H1 (cell line): Measurements from ENCODE around the gene CCT6B. TPM values are rescaled to one million over a fixed set of nuclear protein-coding genes. Genes with fewer than 3 reads are reported as not detected.

Source experiments
- CTBP2 ChIP-seq: IDR thresholded peaks from 2 replicates; pipeline ENCODE4 v1.7.0; 2011; ENCODE audit warnings: borderline replicate concordance, mild to moderate bottlenecking, moderate library complexity, mixed read lengths, low read length; ENCODE audit not compliant: insufficient read depth, insufficient read length
- POLR2AphosphoS5 ChIP-seq: IDR thresholded peaks from 2 replicates; pipeline ENCODE4 v1.6.1; 2011; ENCODE audit warnings: low read depth, low read length
- RAD21 ChIP-seq, 2 experiments: IDR thresholded peaks in 1 of 2; conservative IDR thresholded peaks in 1 of 2; 2 replicates each; pipeline ENCODE4 v1.6.1; 2011; ENCODE audit warnings: low read depth in 2 of 2, low read length in 2 of 2, improper control_type of control experiment in 1 of 2, inconsistent platforms in 1 of 2, mild to moderate bottlenecking in 1 of 2, moderate library complexity in 1 of 2
- USF2 ChIP-seq: IDR thresholded peaks from 2 replicates; pipeline ENCODE4 v1.6.1; 2011; ENCODE audit warnings: low read length, improper control_type of control experiment
- ZNF274 ChIP-seq: IDR thresholded peaks from 2 replicates; pipeline ENCODE4 v1.7.0; 2012; ENCODE audit warnings: low read length, borderline replicate concordance; ENCODE audit errors: extremely low read depth
- polyA plus RNA-seq, 7 experiments: library from polyadenylated mRNA; depleted of rRNA in 3 of 7; stranded (reverse) in 5 of 7; unstranded in 2 of 7; fragments of >200 nt in 5 of 7; fragments of 200-250 nt in 2 of 7; gene quantifications; 1 replicate in 5 of 7; 2 replicates in 1 of 7; 4 replicates in 1 of 7; pipeline versions ENCODE4 v1.2.1 to v1.2.3, GENCODE V29; 2011 to 2013; ENCODE audit warnings: missing spikeins in 2 of 7, mixed read lengths in 2 of 7
- total RNA-seq: library from RNA; stranded (reverse); fragmentation: NEBNext Ultra II Directional; extraction: Animal tissue kit (Norgen Biotek cat#: 25700); gene quantifications from 2 replicates; pipeline ENCODE4 v1.2.1, GENCODE V29; 2021

CCT6B gene
- total and polyA plus RNA-seq, 2 of the 8 experiments (the other 6 are each of a cell fraction or from before 2014, with no cell fraction given), result 0.67 to 1.3 TPM

DNA sequence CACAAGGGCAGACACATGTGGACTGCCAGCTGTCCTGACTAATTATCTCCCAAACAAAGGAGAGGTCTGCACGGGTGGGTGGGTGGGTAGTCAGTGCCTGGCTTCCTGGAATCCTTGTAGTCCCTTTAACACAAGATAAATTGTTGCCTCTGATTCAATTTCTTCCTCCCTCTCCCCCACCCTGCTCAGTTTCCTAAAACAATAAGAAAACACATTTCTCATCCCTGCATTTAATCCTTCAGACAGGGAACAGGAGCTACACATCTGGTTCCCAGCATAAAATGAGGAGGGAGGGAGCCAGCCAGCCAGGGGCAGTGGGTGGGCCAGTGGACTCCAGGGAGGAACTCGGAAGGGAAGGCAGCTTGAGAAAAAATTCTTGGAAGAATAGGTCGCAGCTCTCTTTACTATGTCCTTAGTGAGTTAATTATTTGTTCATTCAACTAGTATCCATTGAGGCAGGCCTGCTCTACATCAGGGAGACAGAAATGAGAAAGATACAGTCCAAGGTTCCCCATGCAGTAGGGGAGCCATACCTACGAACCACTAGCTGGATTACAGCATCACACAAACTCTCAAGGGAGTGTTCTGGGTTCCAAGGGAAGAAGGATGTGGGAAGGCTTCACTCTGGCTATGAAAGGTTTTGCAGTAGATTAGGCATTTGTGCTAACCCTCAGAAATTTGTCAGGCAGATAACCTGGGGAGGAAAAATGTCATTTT, 58.3 kb downstream of the CCT6B start (continued):
- TF ChIP-seq CTBP2, result no peak
- TF ChIP-seq USF2, result no peak
- no peak for TF ChIP-seq RAD21 (IDR thresholded peaks at IDR 0.05 in 1 of 2, conservative IDR thresholded peaks at IDR 0.05 in 1 of 2; ENCODE audit: low read depth in 2 of 2, low read length in 2 of 2)
- TF ChIP-seq ZNF274, result no peak
- no peak for TF ChIP-seq POLR2AphosphoS5
